Measurements from ENCODE around the gene PTX4. TPM values are rescaled to one million over a fixed set of nuclear protein-coding genes. Genes with fewer than 3 reads are reported as not detected.

Gene PTX4
- total RNA-seq, 1 donor: 0.43 TPM

DNA sequence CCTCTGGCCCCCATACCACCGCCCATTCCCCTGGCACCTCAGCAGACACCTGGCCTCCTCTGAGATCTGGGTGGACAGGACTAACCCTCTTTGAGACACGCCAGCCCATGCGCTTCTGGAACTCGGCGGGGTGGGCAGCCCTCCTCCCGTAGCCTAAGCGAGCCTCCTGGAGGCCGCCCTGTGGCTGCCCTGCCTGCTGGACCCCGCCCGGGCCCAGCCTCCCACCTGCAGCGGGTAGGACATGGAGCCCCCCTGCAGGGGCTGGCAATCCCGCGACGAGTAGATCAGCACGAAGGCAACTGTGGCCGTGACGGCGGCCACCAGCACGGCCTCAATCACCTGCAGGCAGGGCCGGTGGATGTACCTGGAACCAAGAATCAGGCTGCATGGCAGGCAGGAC lies 36.2 kb downstream of the PTX4 start:
- no peak for DNase-seq (ENCODE audit: low read depth)
- no peak overlapping the region for H3K4me3 ChIP-seq (ENCODE audit: low read depth, low read length)
- TF ChIP-seq, protein P1, sequence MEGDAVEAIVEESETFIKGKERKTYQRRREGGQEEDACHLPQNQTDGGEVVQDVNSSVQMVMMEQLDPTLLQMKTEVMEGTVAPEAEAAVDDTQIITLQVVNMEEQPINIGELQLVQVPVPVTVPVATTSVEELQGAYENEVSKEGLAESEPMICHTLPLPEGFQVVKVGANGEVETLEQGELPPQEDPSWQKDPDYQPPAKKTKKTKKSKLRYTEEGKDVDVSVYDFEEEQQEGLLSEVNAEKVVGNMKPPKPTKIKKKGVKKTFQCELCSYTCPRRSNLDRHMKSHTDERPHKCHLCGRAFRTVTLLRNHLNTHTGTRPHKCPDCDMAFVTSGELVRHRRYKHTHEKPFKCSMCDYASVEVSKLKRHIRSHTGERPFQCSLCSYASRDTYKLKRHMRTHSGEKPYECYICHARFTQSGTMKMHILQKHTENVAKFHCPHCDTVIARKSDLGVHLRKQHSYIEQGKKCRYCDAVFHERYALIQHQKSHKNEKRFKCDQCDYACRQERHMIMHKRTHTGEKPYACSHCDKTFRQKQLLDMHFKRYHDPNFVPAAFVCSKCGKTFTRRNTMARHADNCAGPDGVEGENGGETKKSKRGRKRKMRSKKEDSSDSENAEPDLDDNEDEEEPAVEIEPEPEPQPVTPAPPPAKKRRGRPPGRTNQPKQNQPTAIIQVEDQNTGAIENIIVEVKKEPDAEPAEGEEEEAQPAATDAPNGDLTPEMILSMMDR (IDR thresholded peaks at IDR 0.05; ENCODE audit: insufficient read depth, low read depth, low read length): no peak

DNA sequence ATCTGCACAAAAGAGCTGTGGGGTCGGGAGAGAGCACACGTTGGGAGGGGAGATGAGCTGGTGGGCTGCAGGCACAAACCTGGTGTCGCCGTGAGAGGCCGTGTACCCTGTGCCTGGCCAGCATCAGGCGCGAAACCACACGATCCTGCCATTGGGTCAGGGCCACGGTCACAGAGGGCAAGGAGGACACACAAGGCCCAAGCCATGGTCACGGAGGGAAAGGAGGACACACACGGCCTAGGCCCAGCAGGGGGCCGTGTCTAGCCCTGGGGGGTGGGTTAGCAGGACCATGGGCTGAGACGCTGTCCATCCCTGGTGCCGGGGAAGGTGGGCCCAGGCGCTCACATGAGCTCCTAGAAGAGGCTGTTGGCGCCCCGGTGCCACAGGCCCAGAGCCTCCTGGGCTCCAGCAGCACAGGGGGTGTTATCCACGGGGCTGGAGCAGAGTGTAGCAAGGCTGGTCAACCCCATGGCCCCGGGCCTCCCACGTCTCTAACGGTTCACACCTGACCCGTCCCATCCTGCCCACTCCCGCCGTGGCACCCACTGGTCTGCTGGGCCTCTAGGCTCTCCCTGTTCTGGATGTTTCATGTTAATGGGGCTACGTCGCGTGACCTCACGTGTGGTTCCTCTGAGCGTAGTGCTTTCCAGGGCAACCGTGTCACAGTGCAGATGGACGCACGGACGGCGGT lies 36.9 kb downstream of the PTX4 start:
- H3K4me3 ChIP-seq (ENCODE audit: low read depth, low read length): no peak overlapping the region
- DNase-seq (ENCODE audit: low read depth): no peak
- TF ChIP-seq, protein P1 (IDR thresholded peaks at IDR 0.05; ENCODE audit: insufficient read depth, low read depth, low read length): no peak

DNA sequence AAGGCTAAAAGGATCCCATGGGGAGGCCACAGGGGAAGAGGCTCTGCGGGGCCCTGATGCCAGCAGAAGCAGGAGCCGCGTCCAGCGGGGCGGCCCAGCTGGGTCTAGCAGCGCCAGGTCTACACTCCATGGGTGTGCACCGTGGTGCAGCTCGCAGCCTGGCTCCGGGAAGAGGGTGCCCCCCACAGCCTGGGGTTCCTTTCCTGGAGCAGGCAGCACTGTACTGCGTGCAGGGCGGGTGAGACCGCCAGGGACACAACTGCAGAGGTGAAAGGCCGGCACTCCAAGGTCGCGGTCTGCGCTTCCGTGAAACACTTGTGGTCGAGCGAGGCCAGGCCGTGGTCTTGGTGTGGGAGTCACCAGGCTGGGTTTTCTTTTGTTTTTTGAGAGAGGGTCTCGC lies 37.9 kb downstream of the PTX4 start:
- DNase-seq (ENCODE audit: low read depth): no peak
- H3K4me3 ChIP-seq (ENCODE audit: low read depth, low read length): no peak overlapping the region
- TF ChIP-seq, protein P1 (IDR thresholded peaks at IDR 0.05; ENCODE audit: insufficient read depth, low read depth, low read length): no peak

DNA sequence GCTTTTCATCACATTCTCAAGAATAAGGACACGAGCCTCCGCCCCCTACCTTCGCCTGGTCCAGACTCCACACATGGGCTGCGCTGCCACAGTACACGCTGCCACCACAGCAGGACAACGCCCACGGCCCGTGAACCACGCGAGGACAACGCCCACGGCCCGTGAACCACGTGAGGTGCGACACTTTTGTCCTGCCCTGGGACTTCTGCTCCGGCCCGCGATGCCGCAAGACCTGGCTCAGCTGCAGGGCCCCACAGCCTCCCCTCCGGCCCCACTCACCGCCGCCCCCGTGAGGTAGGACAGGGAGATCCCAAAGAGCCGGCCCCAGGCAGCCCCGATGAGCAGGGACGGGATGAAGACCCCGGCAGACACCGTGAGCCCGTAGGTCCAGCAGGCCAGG lies 38.5 kb downstream of the PTX4 start:
- DNase-seq (ENCODE audit: low read depth): no peak
- no peak overlapping the region for H3K4me3 ChIP-seq (ENCODE audit: low read depth, low read length)
- TF ChIP-seq, protein P1 (IDR thresholded peaks at IDR 0.05; ENCODE audit: insufficient read depth, low read depth, low read length): no peak

DNA sequence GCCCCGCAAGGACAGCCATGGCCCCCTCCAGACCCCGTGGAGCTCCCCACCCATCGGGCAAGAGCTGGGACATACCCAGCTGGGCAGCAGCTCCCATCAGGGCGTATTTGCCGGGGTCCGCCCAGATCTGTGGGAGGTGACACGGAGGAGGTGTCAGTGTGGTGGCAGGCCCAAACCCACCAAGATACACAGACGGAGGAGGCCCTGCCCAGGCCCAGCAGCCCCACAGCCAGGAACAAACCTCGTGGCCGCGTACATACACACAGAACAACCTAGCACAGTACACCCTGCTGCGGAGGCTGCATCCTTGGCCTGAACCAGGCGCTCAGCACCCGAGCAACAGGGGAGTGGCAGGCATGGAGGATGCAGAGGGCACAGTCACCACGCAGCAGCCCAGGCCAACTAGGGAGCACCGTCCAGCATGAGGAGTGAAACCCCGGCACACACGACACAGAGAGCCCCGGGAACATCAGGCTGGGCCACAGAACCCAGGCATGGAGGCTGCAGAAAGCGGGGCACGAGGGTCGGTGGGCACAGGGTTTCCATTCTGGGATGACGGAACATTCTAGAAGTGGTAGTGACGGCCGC lies 39.4 kb downstream of the PTX4 start:
- DNase-seq (ENCODE audit: low read depth): no peak
- no peak overlapping the region for H3K4me3 ChIP-seq (ENCODE audit: low read depth, low read length)
- TF ChIP-seq, protein P1 (IDR thresholded peaks at IDR 0.05; ENCODE audit: insufficient read depth, low read depth, low read length): no peak

DNA sequence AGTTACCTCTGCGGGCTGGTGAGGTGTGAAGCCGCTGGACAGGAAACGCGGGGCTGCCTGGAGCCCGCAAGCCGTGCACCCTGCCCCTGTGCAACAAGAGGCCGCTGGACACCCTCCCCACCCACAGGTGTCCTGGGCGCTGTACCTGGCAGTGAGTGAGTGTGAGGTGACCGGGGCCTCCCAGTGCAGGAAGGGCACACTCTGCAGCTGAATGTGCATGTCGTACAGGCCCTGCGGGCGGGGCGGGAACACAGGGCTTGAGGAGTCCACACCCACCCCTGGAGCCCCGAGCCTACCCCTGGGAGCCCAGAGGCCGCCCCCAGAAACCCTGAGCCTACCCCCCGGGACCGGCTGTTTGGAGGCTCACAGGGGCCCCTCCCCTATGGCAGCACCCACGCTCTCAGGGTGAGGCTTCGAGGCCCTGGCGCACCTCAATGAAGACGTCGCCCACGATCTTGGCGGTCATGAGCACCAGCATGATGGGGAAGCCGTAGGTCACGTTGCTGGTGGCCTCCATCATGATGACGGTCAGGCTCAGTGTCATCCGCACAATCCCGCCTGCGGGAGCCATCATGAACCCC lies 40.1 kb downstream of the PTX4 start:
- DNase-seq (ENCODE audit: low read depth): no peak
- H3K4me3 ChIP-seq (ENCODE audit: low read depth, low read length): no peak overlapping the region
- TF ChIP-seq, protein P1 (IDR thresholded peaks at IDR 0.05; ENCODE audit: insufficient read depth, low read depth, low read length): no peak

Data from fibroblast of villous mesenchyme (primary cell).